ENCODE results near the gene DDX19B.

DDX19B gene

GRCh38 chr16:70380919-70381603, 82.1 kb downstream of the DDX19B start:
- TF ChIP-seq CTCF (IDR thresholded peaks at IDR 0.05; ENCODE audit: low read depth, low read length) = no peak
- H3K4me3 ChIP-seq (ENCODE audit: low read depth, low read length) = peak overlapping the region; percentile 86

GRCh38 chr16:70381604-70382342, 82.8 kb downstream of the DDX19B start:
- peak overlapping the region; percentile 86 for H3K4me3 ChIP-seq (ENCODE audit: low read depth, low read length)
- TF ChIP-seq CTCF (IDR thresholded peaks at IDR 0.05; ENCODE audit: low read depth, low read length) = no peak

GRCh38 chr16:70383421-70383960, 84.5 kb downstream of the DDX19B start:
- no peak for TF ChIP-seq CTCF (IDR thresholded peaks at IDR 0.05; ENCODE audit: low read depth, low read length)
- H3K4me3 ChIP-seq (ENCODE audit: low read depth, low read length) = no peak overlapping the region

Measured in WI38 (cell line).